ENCODE measurements around the gene CHKB.

GRCh38 chr22:50606165-50606945 is 23.7 kb upstream of the CHKB start:
- TF ChIP-seq POLR2A (IDR thresholded peaks at IDR 0.05; ENCODE audit: low read length) (no peak), GATA1 (IDR thresholded peaks at IDR 0.05; ENCODE audit: low read depth, low read length) (no peak)
